Adipocyte (in vitro differentiated cells): Measurements from ENCODE around the gene NT5C1A.

Experiments used
- DNase-seq: peaks from one replicate; pipeline ENCODE4 v3.0.0-alpha.2; 2015; ENCODE audit warnings: low read depth
- H3K27me3 ChIP-seq: replicated peaks from 2 replicates; pipeline ENCODE4 v1.7.0; 2013; ENCODE audit warnings: mild to moderate bottlenecking, low read length, moderate library complexity; ENCODE audit not compliant: control insufficient read depth, insufficient read depth
- H3K36me3 ChIP-seq: 2 replicates; pipeline ENCODE4 v1.7.0; 2013; ENCODE audit warnings: low read length, mild to moderate bottlenecking, moderate library complexity; ENCODE audit not compliant: control insufficient read depth, insufficient read depth, severe bottlenecking
- H3K4me1 ChIP-seq: 2 replicates; pipeline ENCODE4 v1.7.0; 2013; ENCODE audit warnings: mild to moderate bottlenecking, low read length, moderate library complexity; ENCODE audit not compliant: control insufficient read depth, insufficient read depth
- H3K4me3 ChIP-seq: 2 replicates; pipeline ENCODE4 v1.7.0; 2013; ENCODE audit warnings: mild to moderate bottlenecking, low read length, moderate library complexity
- H3K9ac ChIP-seq: 2 replicates; pipeline ENCODE4 v1.7.0; 2013; ENCODE audit warnings: mild to moderate bottlenecking, low read length, moderate library complexity
- H3K9me3 ChIP-seq: 2 replicates; pipeline ENCODE4 v1.7.0; 2013; ENCODE audit warnings: mild to moderate bottlenecking, low read length, moderate library complexity; ENCODE audit not compliant: control insufficient read depth

Gene NT5C1A

GRCh38 chr1:39620659-39621165 lies 51.2 kb downstream of the NT5C1A start:
- H3K4me3 ChIP-seq: no peak overlapping the region
- no peak overlapping the region for H3K9ac ChIP-seq
- H3K4me1 ChIP-seq: peaks cover 9% of the 10 kb centered on the region
- H3K9me3 ChIP-seq: no peaks in the 10 kb centered on the region
- H3K36me3 ChIP-seq: no peaks in the 10 kb centered on the region
- peaks cover 38% of the 10 kb centered on the region for H3K27me3 ChIP-seq
- DNase-seq: no peak

DNA sequence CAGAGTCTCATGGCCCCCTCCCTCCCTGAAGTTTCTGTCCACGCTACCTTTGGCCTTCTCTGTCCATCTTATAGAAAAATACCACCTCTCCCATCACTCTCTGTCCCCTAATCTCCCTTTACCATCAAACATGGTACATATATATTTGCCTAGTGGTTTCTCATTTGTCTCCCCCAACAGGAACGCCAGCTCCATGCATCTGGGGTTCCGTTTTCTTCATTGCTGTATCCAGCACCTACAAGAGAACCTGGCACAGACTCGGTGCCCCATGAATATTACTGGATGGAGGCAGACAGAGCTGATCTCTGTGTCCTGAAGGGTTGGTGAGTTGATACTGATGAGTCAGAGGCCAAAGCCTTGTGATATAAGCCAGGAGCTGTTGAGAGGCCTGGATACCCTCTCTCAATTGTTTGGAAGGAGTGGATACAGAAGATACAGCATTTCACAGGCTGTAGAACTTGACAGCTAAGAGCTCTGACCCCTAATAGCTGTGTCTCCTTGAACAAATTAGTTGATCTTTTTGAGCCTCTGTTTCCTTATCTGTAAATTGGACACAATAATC lies 54.3 kb downstream of the NT5C1A start:
- Histone ChIP-seq H3K4me1 (no peaks in the 10 kb centered on the region), H3K4me3 (no peak overlapping the region), H3K27me3 (peaks cover 17% of the 10 kb centered on the region), H3K36me3 (no peaks in the 10 kb centered on the region), H3K9ac (no peak overlapping the region), H3K9me3 (no peaks in the 10 kb centered on the region)
- no peak for DNase-seq

GRCh38 chr1:39615086-39615673 lies 56.7 kb downstream of the NT5C1A start:
- H3K9me3 ChIP-seq: no peaks in the 10 kb centered on the region
- no peaks in the 10 kb centered on the region for H3K4me1 ChIP-seq
- H3K4me3 ChIP-seq: no peak overlapping the region
- H3K27me3 ChIP-seq: peaks cover 22% of the 10 kb centered on the region
- no peak for DNase-seq
- H3K36me3 ChIP-seq: no peaks in the 10 kb centered on the region
- H3K9ac ChIP-seq: no peak overlapping the region

- Histone ChIP-seq H3K27me3 (peaks cover 22% of the 10 kb centered on the region), H3K9me3 (no peaks in the 10 kb centered on the region), H3K36me3 (no peaks in the 10 kb centered on the region), H3K4me1 (no peaks in the 10 kb centered on the region), H3K4me3 (no peak overlapping the region), H3K9ac (no peak overlapping the region)
- DNase-seq: no peak
These were observed 57.4 kb downstream of the NT5C1A start for GRCh38 chr1:39614488-39614887.

DNA sequence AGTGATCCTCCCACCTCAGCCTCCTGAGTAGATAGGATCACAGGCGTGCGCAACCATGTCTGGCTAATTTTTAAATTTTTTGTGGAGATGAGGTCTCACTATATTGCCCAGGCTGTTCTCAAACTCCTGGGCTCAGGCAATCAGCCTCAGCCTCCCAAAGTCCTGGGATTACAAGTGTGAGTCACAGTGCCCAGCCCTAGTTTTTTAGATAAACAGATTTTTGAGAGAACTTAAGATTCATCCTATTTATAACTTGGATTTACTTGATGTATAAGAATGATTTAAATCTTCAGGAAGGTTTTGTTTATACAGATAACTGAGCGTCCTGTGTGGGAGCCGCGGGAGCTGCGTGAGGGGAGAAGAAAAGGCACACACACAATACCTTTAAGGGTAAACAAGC lies 58.7 kb downstream of the NT5C1A start:
- peaks cover 25% of the 10 kb centered on the region for H3K27me3 ChIP-seq
- H3K4me1 ChIP-seq: no peaks in the 10 kb centered on the region
- no peaks in the 10 kb centered on the region for H3K36me3 ChIP-seq
- H3K9me3 ChIP-seq: no peaks in the 10 kb centered on the region
- H3K9ac ChIP-seq: no peak overlapping the region
- DNase-seq: peak; percentile 42
- H3K4me3 ChIP-seq: no peak overlapping the region

DNA sequence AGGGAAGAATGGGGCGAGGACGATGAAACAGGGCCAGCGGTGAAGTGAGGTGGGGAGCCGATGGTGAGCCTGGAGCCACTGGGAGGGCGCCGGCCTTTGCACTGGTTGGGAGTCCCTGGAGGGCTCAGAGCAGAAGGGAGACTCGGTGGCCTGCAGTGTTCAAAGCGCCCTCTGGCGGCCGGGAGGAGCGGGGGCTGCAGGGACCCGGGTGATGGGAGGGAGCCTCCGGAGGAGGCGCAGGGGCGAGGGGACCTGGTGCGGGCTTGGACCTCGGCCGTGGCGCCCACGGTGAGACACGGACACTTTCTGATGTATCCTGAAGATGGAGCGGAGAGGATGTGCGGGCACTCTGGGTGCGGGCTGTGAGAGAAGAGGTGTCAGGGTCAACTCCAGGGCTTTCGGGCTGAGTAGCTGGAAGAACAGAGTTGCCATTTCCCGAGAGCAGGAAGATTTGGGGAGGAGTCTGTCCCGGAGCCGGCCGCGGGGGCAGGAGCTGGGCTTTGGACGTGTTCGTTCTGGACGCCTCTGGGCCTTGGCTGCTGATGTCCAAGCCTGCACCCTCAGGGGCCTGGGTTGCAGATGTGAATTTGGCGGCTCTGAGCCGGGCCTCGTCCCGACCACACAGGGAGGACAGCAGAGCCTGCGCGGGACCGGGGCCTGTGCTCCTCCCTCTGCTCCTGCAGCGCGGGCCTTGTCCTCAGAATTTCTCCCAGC lies 62.1 kb downstream of the NT5C1A start:
- peak overlapping the region; percentile 23 for H3K4me3 ChIP-seq
- no peaks in the 10 kb centered on the region for H3K36me3 ChIP-seq
- peaks cover 11% of the 10 kb centered on the region for H3K27me3 ChIP-seq
- H3K9me3 ChIP-seq: no peaks in the 10 kb centered on the region
- peak; percentile 56 for DNase-seq
- H3K4me1 ChIP-seq: peaks cover 6% of the 10 kb centered on the region
- H3K9ac ChIP-seq: no peak overlapping the region
